SKM-1 (cell line): ENCODE results near the gene C11orf16.
A peak's percentile ranks its signal among the peaks of the same experiment; 100 is the strongest.
"Not testable (repeated sequence)": the region's sequence is repeated elsewhere in the genome, so short reads cannot be mapped to it uniquely, and the experiment has no call there.

ENCODE experiments used
- DNase-seq: peaks from one replicate; lab custom pipeline; 2025; ENCODE audit not compliant: unreplicated experiment; lab: John Stamatoyannopoulos, UW

C11orf16 gene

DNA sequence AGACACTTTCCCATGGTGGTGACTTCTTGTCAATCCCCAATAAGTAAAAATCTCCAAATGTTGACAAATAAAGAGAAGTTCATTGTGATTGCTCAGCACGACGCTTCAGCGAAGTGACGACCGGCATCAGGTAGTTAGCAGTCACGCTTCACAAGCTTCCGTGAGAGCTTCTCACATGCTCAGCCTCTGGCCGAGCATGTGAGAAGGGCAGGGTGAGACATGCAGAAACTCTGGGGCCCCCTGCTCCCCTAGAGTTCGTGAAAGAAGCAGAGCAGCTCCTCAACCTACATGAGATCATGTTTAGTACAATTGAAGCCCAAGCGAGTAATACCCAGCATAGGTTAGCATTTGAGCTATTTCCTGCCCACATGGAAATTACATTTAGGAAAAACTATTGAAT is 4.4 kb upstream of the C11orf16 start:
- no peak for DNase-seq

GRCh38 chr11:8935789-8936188 is 3.0 kb upstream of the C11orf16 start:
- not testable (repeated sequence) for DNase-seq

GRCh38 chr11:8934742-8935488 is 2.2 kb upstream of the C11orf16 start:
- DNase-seq: no peak

DNA sequence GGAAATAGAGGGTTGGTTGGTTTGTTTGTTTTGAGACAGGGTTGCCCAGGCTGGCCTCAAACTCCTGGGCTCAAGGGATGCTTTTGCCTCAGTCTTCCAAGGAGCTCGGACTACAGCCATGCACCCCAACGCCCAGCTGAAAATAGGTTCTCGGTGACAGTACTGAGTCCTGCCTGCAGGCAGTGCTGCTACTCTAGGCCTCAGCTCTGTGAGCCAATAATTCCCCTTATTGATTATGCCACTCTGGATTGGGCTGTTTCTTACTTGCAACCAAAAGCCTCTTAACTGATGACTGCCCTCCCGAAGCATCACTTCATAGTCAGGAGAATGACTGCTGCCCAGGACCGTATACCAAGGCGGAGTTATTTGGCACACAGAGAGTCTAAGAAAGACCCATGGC is 1.2 kb upstream of the C11orf16 start:
- DNase-seq: no peak

- no peak for DNase-seq
These were observed 2.1 kb downstream of the C11orf16 start for GRCh38 chr11:8930456-8931175.

- DNase-seq: no peak
These were observed 3.6 kb downstream of the C11orf16 start for GRCh38 chr11:8928981-8929615.

DNA sequence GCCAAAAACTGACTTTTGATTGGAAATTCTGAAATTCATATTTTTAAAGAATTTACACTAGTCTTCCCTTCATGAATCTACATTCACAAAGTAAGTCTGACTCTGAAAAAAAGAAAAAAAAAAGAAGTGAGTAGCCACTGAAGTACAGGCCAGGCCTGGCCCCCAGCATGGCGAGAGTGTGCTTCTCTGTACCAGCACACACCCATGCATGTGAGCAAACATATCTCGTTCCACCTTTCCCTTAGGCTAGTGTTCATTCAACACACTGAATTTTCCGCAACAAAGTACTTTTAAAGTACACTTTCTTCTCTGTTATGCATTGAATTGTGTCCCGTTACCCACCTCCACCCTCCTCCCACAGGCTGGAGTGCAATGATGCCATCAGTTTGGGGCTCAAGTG is 4.5 kb downstream of the C11orf16 start:
- no peak for DNase-seq

DNA sequence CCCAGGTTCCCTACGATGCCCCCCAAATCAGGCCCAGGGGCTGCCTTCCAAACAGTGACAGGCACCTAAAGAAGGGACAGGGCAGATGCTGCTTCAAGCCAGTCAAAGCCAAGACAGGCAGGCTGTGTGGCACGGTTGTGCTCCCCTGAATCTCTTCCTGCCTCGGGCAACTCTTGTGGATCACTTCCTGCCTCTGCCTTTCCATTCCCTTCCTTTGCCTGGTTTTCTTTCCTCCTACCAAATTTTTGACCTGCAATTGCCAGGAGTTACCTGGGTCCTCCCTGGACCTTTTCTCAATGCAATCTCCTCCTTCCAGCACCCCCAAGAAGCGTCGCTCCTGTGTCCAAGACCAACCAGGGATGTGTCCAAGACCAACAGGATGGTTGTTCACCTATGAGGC is 5.5 kb downstream of the C11orf16 start:
- DNase-seq: no peak

GRCh38 chr11:8926236-8926635 is 6.5 kb downstream of the C11orf16 start:
- DNase-seq: no peak

DNA sequence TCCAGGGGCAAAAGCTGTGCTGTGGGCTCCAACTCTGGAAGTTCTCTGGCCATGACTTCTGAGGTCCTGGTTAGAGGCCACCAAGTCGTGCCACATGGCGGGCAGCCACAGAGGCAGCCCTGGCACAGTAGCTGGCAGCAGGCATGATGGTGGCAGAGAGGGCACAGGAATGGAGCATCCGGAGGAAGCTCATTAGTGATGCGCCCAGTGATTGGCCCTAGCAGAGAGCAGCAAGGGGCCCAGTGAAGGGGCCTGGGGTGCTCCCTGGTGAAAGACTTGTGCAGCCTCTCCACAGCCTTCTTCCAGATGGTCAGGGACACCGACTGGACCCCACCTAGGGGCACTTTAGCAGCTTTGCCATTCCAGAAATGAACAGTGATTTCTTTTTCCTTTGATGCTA is 7.0 kb downstream of the C11orf16 start:
- DNase-seq: no peak

DNA sequence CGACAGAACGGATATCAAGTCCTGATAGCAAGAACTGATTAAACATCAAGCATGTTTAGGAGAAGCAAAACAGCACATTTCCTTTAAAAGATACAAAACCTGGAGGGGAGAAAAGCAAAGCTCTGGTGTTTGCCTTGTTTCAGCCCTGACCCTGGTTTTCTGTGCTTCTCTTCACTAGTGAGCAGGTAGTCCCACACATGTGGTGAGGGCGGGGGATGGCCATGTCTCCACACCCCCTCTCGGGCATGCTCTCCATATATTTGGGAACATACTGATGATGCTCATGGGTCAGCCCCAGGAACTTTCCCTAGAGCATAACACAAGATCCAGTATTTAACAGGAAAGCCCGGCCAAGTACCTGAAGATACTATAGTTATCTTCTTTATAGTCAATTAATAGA is 10.1 kb downstream of the C11orf16 start:
- no peak for DNase-seq

GRCh38 chr11:8917157-8917825 is 15.5 kb downstream of the C11orf16 start:
- no peak for DNase-seq

DNA sequence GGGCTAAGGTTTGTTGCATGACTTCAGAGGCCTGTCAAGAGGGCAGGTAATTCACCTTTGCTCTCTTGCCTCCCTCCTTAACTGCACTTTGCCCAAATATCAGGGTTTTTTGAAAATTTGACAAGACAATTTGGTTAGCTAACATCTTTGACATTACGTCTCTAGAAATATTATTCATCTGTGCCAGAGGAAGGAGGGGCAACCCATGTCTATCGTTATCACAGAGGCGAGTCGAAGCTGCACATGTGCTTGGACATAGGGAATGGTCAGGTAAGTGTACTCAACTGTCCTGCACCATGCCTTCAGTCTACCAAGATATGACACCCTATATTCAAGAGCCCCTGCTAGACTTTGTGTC is 18.1 kb downstream of the C11orf16 start:
- DNase-seq: no peak

GRCh38 chr11:8913961-8914660 is 18.6 kb downstream of the C11orf16 start:
- peak; percentile 55 for DNase-seq

GRCh38 chr11:8911029-8911823 is 21.5 kb downstream of the C11orf16 start, which contains the start of gene AKIP1:
TSS of gene AKIP1 (plus strand) at chr11:8911189. CDS start at chr11:8911450, 261 bp downstream.
- peak; percentile 71 for DNase-seq

- no peak for DNase-seq
These were observed 22.1 kb downstream of the C11orf16 start for GRCh38 chr11:8910649-8911026.

DNA sequence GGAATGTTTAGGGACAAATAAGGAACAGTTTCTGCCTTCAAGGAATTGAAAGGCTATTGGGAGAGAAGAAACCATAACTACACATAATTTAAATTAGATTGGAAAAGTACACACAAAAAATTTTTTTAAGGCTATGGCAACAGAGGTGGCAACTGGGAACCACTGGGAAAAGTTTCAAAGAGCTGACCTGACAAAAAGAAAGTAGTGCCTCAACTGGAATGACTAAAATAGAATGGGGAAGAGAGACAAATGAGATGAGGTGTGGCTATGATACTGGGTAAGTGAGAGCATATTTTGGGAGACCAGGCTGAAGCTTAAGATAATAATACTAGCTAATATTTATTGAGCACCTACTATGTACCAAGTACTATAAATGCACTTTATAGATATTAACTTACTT is 24.6 kb downstream of the C11orf16 start:
- DNase-seq: no peak

GRCh38 chr11:8907116-8907515 is 25.6 kb downstream of the C11orf16 start:
- no peak for DNase-seq

DNA sequence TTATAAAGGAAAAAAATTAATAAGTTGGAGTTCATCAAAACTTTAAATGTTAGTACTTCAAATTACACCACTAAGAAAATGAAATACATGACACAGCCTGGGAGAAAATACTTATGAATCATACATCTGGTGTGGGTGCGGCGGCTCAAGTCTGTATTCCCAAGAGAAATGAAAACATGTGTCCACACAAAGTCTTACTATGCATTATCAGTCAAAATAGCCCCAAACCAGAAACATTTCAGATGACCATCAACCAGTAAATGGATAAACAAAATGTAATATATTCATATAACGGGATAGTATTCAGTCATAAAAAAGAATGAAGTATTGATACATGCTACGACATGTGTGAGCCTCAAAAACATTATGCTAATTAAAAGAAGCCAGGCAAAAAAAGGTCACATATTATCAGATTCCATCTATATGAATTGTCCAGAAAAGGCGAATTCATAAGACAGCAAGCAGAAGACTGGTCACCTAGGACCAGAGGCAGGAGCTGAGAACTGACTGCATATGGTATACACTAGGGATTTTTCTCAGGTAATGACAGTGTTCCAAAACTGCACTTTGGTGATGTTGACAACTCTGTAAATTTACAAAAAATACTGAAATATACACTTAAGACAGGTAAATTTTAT is 27.1 kb downstream of the C11orf16 start:
- DNase-seq: no peak
